MM.1S (cell line): ENCODE results near the gene LRRC4C.

Source experiments
- DNase-seq: peaks from one replicate; pipeline ENCODE4 v3.0.0-alpha.2; 2015
- H2AFZ ChIP-seq: fragments of 300-600 bp; sonication (generic); 2 replicates; pipeline ENCODE4 v1.6.0; 2016; ENCODE audit warnings: antibody characterized with exemption, low read length
- H3F3A ChIP-seq: fragments of 300-600 bp; sonication (generic); 2 replicates; pipeline ENCODE4 v1.6.1; 2016; ENCODE audit warnings: mild to moderate bottlenecking, antibody characterized with exemption, low read length, moderate library complexity, mixed read lengths; ENCODE audit not compliant: insufficient read depth
- H3K27ac ChIP-seq: fragments of 300-600 bp; sonication (generic); 2 replicates; pipeline ENCODE4 v1.5.1; 2016; ENCODE audit warnings: mild to moderate bottlenecking, low read length
- H3K27me3 ChIP-seq: fragments of 300-600 bp; sonication (generic); replicated peaks from 2 replicates; pipeline ENCODE4 v1.6.0; 2016; ENCODE audit warnings: low read length; ENCODE audit not compliant: insufficient read depth
- H3K36me3 ChIP-seq: fragments of 300-600 bp; sonication (generic); replicated peaks from 2 replicates; pipeline ENCODE4 v1.6.1; 2016; ENCODE audit warnings: mild to moderate bottlenecking, low read length, mixed read lengths; ENCODE audit not compliant: insufficient read depth
- H3K4me1 ChIP-seq: fragments of 300-600 bp; sonication (generic); 2 replicates; pipeline ENCODE4 v1.6.1; 2016; ENCODE audit warnings: low read length, mixed read lengths
- H3K4me2 ChIP-seq: fragments of 300-600 bp; sonication (generic); 2 replicates; pipeline ENCODE4 v1.6.0; 2016; ENCODE audit warnings: low read depth, low read length
- H3K4me3 ChIP-seq: fragments of 300-600 bp; sonication (generic); 2 replicates; pipeline ENCODE4 v1.5.1; 2016; ENCODE audit warnings: low read length, mixed read lengths
- H3K79me2 ChIP-seq: fragments of 300-600 bp; sonication (generic); 2 replicates; pipeline ENCODE4 v1.6.1; 2016; ENCODE audit warnings: mixed run types, low read length, mixed read lengths
- H3K9ac ChIP-seq: fragments of 300-600 bp; sonication (generic); 2 replicates; pipeline ENCODE4 v1.6.1; 2016; ENCODE audit warnings: low read length, mixed read lengths
- H3K9me2 ChIP-seq: fragments of 300-600 bp; sonication (generic); replicated peaks from 2 replicates; pipeline ENCODE4 v1.6.1; 2016; ENCODE audit warnings: mild to moderate bottlenecking, low read length, mixed read lengths; ENCODE audit not compliant: insufficient read depth
- H3K9me3 ChIP-seq: fragments of 300-600 bp; sonication (generic); replicated peaks from 2 replicates; pipeline ENCODE4 v1.6.1; 2016; ENCODE audit warnings: mild to moderate bottlenecking, low read length, mixed read lengths; ENCODE audit not compliant: insufficient read depth
- H4K20me1 ChIP-seq: fragments of 300-600 bp; sonication (generic); 2 replicates; pipeline ENCODE4 v1.6.1; 2016; ENCODE audit warnings: mild to moderate bottlenecking, low read length, moderate library complexity, mixed read lengths; ENCODE audit not compliant: insufficient read depth
- CTCF ChIP-seq: fragments of 300-600 bp; sonication (generic); IDR thresholded peaks from 2 replicates; pipeline ENCODE4 v1.5.1; 2016; ENCODE audit warnings: antibody characterized with exemption, low read length, mixed read lengths
- EZH2 ChIP-seq: fragments of 300-600 bp; sonication (generic); optimal IDR thresholded peaks from 2 replicates; pipeline ENCODE3; 2017; ENCODE audit warnings: low read depth, mild to moderate bottlenecking, antibody characterized with exemption, low read length, mixed read lengths
- EZH2phosphoT487 ChIP-seq: fragments of 300-600 bp; sonication (generic); IDR thresholded peaks from 2 replicates; pipeline ENCODE4 v1.6.1; 2018; ENCODE audit warnings: antibody characterized with exemption, low read length

LRRC4C gene

GRCh38 chr11:41281131-41281742 is 178.2 kb downstream of the LRRC4C start:
- H3K4me3 ChIP-seq: no peak overlapping the region
- no peaks in the 10 kb centered on the region for H3K36me3 ChIP-seq
- H2AFZ ChIP-seq: no peak overlapping the region
- no peak for TF ChIP-seq CTCF
- TF ChIP-seq EZH2: no peak
- no peak for TF ChIP-seq EZH2phosphoT487
- no peak for DNase-seq
- no peaks in the 10 kb centered on the region for H3K9me3 ChIP-seq
- no peaks in the 10 kb centered on the region for H3K4me1 ChIP-seq
- no peak overlapping the region for H3K27ac ChIP-seq
- no peak overlapping the region for H3K4me2 ChIP-seq
- H4K20me1 ChIP-seq: no peaks in the 10 kb centered on the region
- no peaks in the 10 kb centered on the region for H3K27me3 ChIP-seq
- H3K9ac ChIP-seq: no peak overlapping the region
- no peaks in the 10 kb centered on the region for H3K79me2 ChIP-seq
- H3K9me2 ChIP-seq: no peaks in the 10 kb centered on the region
- H3F3A ChIP-seq: no peaks in the 10 kb centered on the region

DNA sequence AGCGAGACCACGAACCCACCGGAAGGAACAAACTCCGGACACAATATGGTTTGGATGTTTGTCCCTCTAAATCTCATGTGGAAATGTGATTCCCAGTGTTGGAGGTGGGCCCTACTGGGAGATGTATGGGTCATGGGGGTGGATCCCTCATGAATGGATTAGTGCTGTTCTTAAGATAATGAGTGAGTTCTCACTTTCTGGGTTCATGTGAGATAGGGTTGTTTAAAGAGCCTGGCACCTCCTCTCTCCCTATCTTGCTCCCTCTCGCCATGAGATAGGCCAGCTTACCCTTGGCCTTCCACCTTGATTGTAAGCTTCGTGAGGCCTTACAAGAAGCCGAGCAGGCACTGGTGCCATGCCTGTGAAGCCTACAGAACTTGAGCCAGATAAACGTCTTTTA is 184.6 kb downstream of the LRRC4C start:
- no peaks in the 10 kb centered on the region for H4K20me1 ChIP-seq
- H3K9ac ChIP-seq: no peak overlapping the region
- no peaks in the 10 kb centered on the region for H3K4me1 ChIP-seq
- no peaks in the 10 kb centered on the region for H3K36me3 ChIP-seq
- H3K9me2 ChIP-seq: no peaks in the 10 kb centered on the region
- no peak overlapping the region for H2AFZ ChIP-seq
- H3K27me3 ChIP-seq: no peaks in the 10 kb centered on the region
- DNase-seq: no peak
- H3K27ac ChIP-seq: no peak overlapping the region
- no peaks in the 10 kb centered on the region for H3K9me3 ChIP-seq
- no peak overlapping the region for H3K4me3 ChIP-seq
- TF ChIP-seq EZH2 (no peak), EZH2phosphoT487 (no peak), CTCF (no peak)
- no peaks in the 10 kb centered on the region for H3K79me2 ChIP-seq
- no peak overlapping the region for H3K4me2 ChIP-seq
- no peaks in the 10 kb centered on the region for H3F3A ChIP-seq

GRCh38 chr11:41273908-41274307 is 185.5 kb downstream of the LRRC4C start:
- Histone ChIP-seq H4K20me1 (no peaks in the 10 kb centered on the region), H3F3A (no peaks in the 10 kb centered on the region), H3K9me3 (no peaks in the 10 kb centered on the region), H3K27ac (no peak overlapping the region), H2AFZ (no peak overlapping the region), H3K36me3 (no peaks in the 10 kb centered on the region), H3K4me1 (no peaks in the 10 kb centered on the region), H3K4me3 (no peak overlapping the region), H3K9me2 (no peaks in the 10 kb centered on the region), H3K79me2 (no peaks in the 10 kb centered on the region), H3K4me2 (no peak overlapping the region), H3K9ac (no peak overlapping the region), H3K27me3 (no peaks in the 10 kb centered on the region)
- DNase-seq: no peak
- TF ChIP-seq CTCF (no peak), EZH2phosphoT487 (no peak), EZH2 (no peak)
